Sigmoid colon (tissue), 4 donors: Measurements from ENCODE around the gene ACY1.

ENCODE experiments used
- EP300 ChIP-seq, 4 donors: sonication (generic); formaldehyde crosslinking; IDR thresholded peaks; one replicate each; pipeline ENCODE4 v1.6.1; 2017; ENCODE audit warnings: antibody characterized with exemption in 4 of 4
- POLR2A ChIP-seq, 2 donors: fragments of 450-650 bp; IDR thresholded peaks; one replicate each; pipeline ENCODE4 v1.6.1; 2016; ENCODE audit warnings: antibody characterized with exemption in 2 of 2, mild to moderate bottlenecking in 2 of 2, moderate library complexity in 2 of 2
- TF ChIP-seq, protein P1 (sequence below), 4 experiments: fragments of 450-650 bp in 3 of 4; fragments of 200-600 bp in 1 of 4; IDR thresholded peaks; one replicate each; pipeline ENCODE4 v1.5.1; 2016 to 2019; ENCODE audit warnings: antibody characterized with exemption in 4 of 4, mild to moderate bottlenecking in 3 of 4, moderate library complexity in 2 of 4

- TF ChIP-seq POLR2A (IDR thresholded peaks at IDR 0.05) (no peak), EP300 (IDR thresholded peaks at IDR 0.05) (no peak)
- TF ChIP-seq, protein P1, sequence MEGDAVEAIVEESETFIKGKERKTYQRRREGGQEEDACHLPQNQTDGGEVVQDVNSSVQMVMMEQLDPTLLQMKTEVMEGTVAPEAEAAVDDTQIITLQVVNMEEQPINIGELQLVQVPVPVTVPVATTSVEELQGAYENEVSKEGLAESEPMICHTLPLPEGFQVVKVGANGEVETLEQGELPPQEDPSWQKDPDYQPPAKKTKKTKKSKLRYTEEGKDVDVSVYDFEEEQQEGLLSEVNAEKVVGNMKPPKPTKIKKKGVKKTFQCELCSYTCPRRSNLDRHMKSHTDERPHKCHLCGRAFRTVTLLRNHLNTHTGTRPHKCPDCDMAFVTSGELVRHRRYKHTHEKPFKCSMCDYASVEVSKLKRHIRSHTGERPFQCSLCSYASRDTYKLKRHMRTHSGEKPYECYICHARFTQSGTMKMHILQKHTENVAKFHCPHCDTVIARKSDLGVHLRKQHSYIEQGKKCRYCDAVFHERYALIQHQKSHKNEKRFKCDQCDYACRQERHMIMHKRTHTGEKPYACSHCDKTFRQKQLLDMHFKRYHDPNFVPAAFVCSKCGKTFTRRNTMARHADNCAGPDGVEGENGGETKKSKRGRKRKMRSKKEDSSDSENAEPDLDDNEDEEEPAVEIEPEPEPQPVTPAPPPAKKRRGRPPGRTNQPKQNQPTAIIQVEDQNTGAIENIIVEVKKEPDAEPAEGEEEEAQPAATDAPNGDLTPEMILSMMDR (IDR thresholded peaks at IDR 0.05), result no peak
Measured at GRCh38 chr3:51945926-51946705, 37.2 kb upstream of the ACY1 start.
